ENCODE data around the gene CUL4A. TPM values are rescaled to one million over a fixed set of nuclear protein-coding genes. Genes with fewer than 3 reads are reported as not detected.

CUL4A gene
- polyA plus RNA-seq, 1 of the 3 experiments (the other 2 are of a cell fraction) = 51.2 TPM

DNA sequence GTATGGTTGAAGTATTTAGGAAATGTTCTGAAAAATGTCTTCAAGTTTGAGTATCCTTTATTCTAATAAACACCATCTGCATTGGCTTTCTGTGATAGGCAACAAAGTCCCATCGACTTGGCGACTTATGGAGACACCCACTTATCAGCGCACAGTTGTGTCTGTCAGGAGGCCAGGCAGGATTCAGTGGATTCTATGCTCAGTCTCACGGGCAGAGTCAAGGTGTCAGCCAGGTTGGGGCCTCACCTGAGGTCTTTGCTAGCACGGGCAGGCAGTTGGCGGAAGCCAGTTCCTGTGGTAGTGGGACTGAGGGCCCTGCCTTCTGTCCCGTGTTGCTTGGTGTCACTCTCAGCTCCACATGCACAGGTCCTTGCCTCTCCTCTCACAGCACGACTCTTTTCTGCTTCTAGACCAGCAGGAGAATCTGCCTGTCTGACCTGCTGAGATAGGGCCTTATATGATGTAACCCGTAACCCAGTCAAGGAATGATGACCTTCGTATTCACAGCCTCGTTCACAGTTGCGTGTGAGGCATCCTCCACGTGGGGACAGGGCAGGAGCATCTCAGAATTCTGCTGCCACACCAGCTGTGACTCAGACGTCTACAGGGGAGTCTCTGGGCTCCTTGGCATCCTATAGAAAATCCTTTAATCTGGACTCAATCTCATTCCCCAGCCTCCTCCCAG is 10.0 kb downstream of the CUL4A start:
- DNase-seq = no peak
- no peak overlapping the region for H3K4me3 ChIP-seq (ENCODE audit: low read depth in 2 of 2, low read length in 1 of 2)
- CTCF ChIA-PET = interaction anchor here (0.9 to 1.8 kb wide), 3 partner anchors 9 to 19 kb away, joined by 3 to 4 read pairs (median 3); partner anchors contain the start of genes CUL4A and PCID2
- peaks cover 83% of the 10 kb centered on the region for H4K20me1 ChIP-seq (ENCODE audit: insufficient read depth)
- 98% methylated on average over 9 of the region's 14 CpGs for WGBS (ENCODE audit: low lambda C conversion rate)
- TF ChIP-seq NRF1 (IDR thresholded peaks at IDR 0.05; ENCODE audit: low read depth, low read length) = no peak
- TF ChIP-seq, protein P1, sequence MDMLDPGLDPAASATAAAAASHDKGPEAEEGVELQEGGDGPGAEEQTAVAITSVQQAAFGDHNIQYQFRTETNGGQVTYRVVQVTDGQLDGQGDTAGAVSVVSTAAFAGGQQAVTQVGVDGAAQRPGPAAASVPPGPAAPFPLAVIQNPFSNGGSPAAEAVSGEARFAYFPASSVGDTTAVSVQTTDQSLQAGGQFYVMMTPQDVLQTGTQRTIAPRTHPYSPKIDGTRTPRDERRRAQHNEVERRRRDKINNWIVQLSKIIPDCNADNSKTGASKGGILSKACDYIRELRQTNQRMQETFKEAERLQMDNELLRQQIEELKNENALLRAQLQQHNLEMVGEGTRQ (IDR thresholded peaks at IDR 0.05; ENCODE audit: borderline replicate concordance, low read depth, low read length) = no peak
- no peak for TF ChIP-seq MEF2A (IDR thresholded peaks at IDR 0.05; ENCODE audit: borderline replicate concordance, low read depth)
- TF ChIP-seq ELF1 (IDR thresholded peaks at IDR 0.05) = no peak
- no peak for TF ChIP-seq RFX5 (IDR thresholded peaks at IDR 0.05; ENCODE audit: low read length)
- no peak for TF ChIP-seq NFIC (IDR thresholded peaks at IDR 0.05; ENCODE audit: borderline replicate concordance)
- no peak overlapping the region for H2AFZ ChIP-seq (ENCODE audit: low read depth)
- no peaks in the 10 kb centered on the region for H3K9me2 ChIP-seq
- H3K79me2 ChIP-seq (ENCODE audit: insufficient read depth) = peaks cover 100% of the 10 kb centered on the region
- no peaks in the 10 kb centered on the region for H3K27me3 ChIP-seq (ENCODE audit: insufficient read depth)
- no peak overlapping the region for H3K9ac ChIP-seq
- peaks cover 17 to 21% of the 10 kb centered on the region in 2 experiments for H3K36me3 ChIP-seq (replicated peaks in 1 of 2; ENCODE audit: control insufficient read depth in 1 of 2, insufficient read depth in 2 of 2, low read length in 1 of 2)
- no peak overlapping the region for H3K27ac ChIP-seq (ENCODE audit: low read depth in 2 of 2, low read length in 1 of 2)
- POLR2A ChIA-PET = no interaction called here
- H3K4me1 ChIP-seq (ENCODE audit: control insufficient read depth in 1 of 2, insufficient read depth in 2 of 2, low read depth in 1 of 2, low read length in 1 of 2) = peaks cover 7 to 13% of the 10 kb centered on the region in 2 experiments; a peak in 2 of 4 replicates
- no peaks in the 10 kb centered on the region for H3K9me3 ChIP-seq
- no peak overlapping the region for H3K4me2 ChIP-seq
- H3F3A ChIP-seq (replicated peaks; ENCODE audit: insufficient read depth) = peaks cover 12% of the 10 kb centered on the region

DNA sequence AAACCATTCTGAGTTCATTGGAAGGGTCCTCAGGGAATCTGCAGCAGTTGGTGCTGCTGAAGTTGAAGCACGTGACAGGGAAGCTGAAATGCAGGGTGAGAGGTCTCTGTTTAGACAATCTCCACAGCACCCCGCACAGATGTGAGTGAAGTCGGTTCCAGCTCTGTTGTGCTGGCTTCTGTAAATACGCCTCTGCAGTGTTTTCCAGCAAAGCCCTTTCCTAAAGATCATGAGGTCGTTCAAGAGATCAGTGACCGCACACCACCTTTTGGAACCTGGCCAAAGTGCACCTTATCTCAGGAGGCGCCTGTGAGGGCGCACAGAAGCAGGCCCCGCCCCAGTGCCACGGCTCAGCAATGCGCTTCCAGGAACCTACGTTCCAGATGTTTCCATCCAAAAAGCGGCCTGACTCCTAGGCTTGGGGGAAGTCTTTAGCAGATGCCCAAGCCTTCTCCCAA is 10.8 kb downstream of the CUL4A start:
- CTCF ChIA-PET = interaction anchor here (1.2 kb wide), 1 partner anchor 10 kb away, joined by 4 read pairs; the partner anchor contains the start of gene CUL4A
- Histone ChIP-seq H3K4me2 (no peak overlapping the region), H2AFZ (ENCODE audit: low read depth) (no peak overlapping the region), H3K36me3 (replicated peaks in 1 of 2; ENCODE audit: control insufficient read depth in 1 of 2, insufficient read depth in 2 of 2, low read length in 1 of 2) (peaks cover 24 to 25% of the 10 kb centered on the region in 2 experiments), H3K4me3 (ENCODE audit: low read depth in 2 of 2, low read length in 1 of 2) (no peak overlapping the region), H3K79me2 (ENCODE audit: insufficient read depth) (peaks cover 100% of the 10 kb centered on the region), H3K27ac (ENCODE audit: low read depth in 2 of 2, low read length in 1 of 2) (no peak overlapping the region), H3K9me2 (no peaks in the 10 kb centered on the region), H3K9ac (no peak overlapping the region), H3K4me1 (ENCODE audit: control insufficient read depth in 1 of 2, insufficient read depth in 2 of 2, low read depth in 1 of 2, low read length in 1 of 2) (peaks cover 7 to 13% of the 10 kb centered on the region in 2 experiments; a peak in 2 of 4 replicates), H3F3A (replicated peaks; ENCODE audit: insufficient read depth) (peaks cover 12% of the 10 kb centered on the region), H4K20me1 (ENCODE audit: insufficient read depth) (peaks cover 76% of the 10 kb centered on the region), H3K27me3 (ENCODE audit: insufficient read depth) (no peaks in the 10 kb centered on the region), H3K9me3 (no peaks in the 10 kb centered on the region)
- POLR2A ChIA-PET = no interaction called here
- 91% methylated on average over 13 of the region's 13 CpGs for WGBS (ENCODE audit: low lambda C conversion rate)
- TF ChIP-seq TCF12 (IDR thresholded peaks at IDR 0.05) (no peak), NRF1 (IDR thresholded peaks at IDR 0.05; ENCODE audit: low read depth, low read length) (no peak), RAD21 (IDR thresholded peaks at IDR 0.05; ENCODE audit: low read length) (no peak), SIN3A (IDR thresholded peaks at IDR 0.05; ENCODE audit: borderline replicate concordance, low read depth, low read length) (no peak), MEF2A (IDR thresholded peaks at IDR 0.05; ENCODE audit: borderline replicate concordance, low read depth) (no peak), YY1 (IDR thresholded peaks at IDR 0.05; ENCODE audit: low read depth) (no peak)
- TF ChIP-seq, protein P2, sequence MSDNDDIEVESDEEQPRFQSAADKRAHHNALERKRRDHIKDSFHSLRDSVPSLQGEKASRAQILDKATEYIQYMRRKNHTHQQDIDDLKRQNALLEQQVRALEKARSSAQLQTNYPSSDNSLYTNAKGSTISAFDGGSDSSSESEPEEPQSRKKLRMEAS (IDR thresholded peaks at IDR 0.05; ENCODE audit: low read depth) = no peak
- TF ChIP-seq, protein P3, sequence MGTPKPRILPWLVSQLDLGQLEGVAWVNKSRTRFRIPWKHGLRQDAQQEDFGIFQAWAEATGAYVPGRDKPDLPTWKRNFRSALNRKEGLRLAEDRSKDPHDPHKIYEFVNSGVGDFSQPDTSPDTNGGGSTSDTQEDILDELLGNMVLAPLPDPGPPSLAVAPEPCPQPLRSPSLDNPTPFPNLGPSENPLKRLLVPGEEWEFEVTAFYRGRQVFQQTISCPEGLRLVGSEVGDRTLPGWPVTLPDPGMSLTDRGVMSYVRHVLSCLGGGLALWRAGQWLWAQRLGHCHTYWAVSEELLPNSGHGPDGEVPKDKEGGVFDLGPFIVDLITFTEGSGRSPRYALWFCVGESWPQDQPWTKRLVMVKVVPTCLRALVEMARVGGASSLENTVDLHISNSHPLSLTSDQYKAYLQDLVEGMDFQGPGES (IDR thresholded peaks at IDR 0.05; ENCODE audit: low read depth, low read length) = no peak
- TF ChIP-seq, protein P4, sequence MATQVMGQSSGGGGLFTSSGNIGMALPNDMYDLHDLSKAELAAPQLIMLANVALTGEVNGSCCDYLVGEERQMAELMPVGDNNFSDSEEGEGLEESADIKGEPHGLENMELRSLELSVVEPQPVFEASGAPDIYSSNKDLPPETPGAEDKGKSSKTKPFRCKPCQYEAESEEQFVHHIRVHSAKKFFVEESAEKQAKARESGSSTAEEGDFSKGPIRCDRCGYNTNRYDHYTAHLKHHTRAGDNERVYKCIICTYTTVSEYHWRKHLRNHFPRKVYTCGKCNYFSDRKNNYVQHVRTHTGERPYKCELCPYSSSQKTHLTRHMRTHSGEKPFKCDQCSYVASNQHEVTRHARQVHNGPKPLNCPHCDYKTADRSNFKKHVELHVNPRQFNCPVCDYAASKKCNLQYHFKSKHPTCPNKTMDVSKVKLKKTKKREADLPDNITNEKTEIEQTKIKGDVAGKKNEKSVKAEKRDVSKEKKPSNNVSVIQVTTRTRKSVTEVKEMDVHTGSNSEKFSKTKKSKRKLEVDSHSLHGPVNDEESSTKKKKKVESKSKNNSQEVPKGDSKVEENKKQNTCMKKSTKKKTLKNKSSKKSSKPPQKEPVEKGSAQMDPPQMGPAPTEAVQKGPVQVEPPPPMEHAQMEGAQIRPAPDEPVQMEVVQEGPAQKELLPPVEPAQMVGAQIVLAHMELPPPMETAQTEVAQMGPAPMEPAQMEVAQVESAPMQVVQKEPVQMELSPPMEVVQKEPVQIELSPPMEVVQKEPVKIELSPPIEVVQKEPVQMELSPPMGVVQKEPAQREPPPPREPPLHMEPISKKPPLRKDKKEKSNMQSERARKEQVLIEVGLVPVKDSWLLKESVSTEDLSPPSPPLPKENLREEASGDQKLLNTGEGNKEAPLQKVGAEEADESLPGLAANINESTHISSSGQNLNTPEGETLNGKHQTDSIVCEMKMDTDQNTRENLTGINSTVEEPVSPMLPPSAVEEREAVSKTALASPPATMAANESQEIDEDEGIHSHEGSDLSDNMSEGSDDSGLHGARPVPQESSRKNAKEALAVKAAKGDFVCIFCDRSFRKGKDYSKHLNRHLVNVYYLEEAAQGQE (IDR thresholded peaks at IDR 0.05; ENCODE audit: low read depth, low read length) = no peak
- DNase-seq = no peak
